ENCODE results near the gene PRLH. TPM values are rescaled to one million over a fixed set of nuclear protein-coding genes. Genes with fewer than 3 reads are reported as not detected.
A peak's percentile ranks its signal among the peaks of the same experiment; 100 is the strongest.

The PRLH gene
- total and polyA plus RNA-seq, 7 donors, result not detected

DNA sequence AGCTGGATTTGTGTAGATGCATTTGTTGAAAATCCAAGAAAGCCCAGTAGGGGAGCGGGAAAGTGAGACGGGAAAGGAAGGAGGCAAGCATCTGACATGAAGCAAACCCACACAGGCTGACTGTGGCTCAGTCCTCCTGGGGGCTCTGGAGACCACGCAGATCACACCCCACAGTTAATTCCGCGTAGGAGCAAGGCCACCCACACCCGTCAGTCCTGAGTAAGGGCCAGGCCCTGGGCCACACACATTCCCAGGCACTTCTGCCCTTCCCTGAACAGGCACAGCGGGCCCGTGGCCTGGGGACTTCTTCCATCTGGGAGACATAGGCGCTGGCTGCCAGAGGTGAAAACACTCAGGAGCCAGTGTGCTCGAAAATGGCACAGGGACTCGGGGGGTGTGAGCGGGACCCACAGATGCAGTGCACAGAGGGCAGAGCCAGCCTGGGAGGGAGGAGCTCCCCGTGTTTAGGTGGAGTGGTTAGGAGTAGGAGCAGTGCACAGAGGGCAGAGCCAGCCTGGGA, 19.4 kb upstream of the PRLH start:
- Histone ChIP-seq H3K36me3 (ENCODE audit: insufficient read depth in 1 of 2, low read depth in 1 of 2) (no peaks in the 10 kb centered on the region), H3K4me1 (no peaks in the 10 kb centered on the region), H3K4me3 (no peak overlapping the region), H3K27me3 (ENCODE audit: insufficient read depth in 3 of 3, low read length in 2 of 3) (no peaks in the 10 kb centered on the region), H3K27ac (no peak overlapping the region), H3K9me3 (no peaks in the 10 kb centered on the region)
- 78 to 86% (median 79%) methylated on average over 13 of the region's 13 CpGs for WGBS, 3 donors
- TF ChIP-seq, protein P1, sequence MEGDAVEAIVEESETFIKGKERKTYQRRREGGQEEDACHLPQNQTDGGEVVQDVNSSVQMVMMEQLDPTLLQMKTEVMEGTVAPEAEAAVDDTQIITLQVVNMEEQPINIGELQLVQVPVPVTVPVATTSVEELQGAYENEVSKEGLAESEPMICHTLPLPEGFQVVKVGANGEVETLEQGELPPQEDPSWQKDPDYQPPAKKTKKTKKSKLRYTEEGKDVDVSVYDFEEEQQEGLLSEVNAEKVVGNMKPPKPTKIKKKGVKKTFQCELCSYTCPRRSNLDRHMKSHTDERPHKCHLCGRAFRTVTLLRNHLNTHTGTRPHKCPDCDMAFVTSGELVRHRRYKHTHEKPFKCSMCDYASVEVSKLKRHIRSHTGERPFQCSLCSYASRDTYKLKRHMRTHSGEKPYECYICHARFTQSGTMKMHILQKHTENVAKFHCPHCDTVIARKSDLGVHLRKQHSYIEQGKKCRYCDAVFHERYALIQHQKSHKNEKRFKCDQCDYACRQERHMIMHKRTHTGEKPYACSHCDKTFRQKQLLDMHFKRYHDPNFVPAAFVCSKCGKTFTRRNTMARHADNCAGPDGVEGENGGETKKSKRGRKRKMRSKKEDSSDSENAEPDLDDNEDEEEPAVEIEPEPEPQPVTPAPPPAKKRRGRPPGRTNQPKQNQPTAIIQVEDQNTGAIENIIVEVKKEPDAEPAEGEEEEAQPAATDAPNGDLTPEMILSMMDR (IDR thresholded peaks at IDR 0.05), result no peak
- intact Hi-C loops (cut with DNase I), result no loop called here
- ATAC-seq (no peak), DNase-seq (no peak)

DNA sequence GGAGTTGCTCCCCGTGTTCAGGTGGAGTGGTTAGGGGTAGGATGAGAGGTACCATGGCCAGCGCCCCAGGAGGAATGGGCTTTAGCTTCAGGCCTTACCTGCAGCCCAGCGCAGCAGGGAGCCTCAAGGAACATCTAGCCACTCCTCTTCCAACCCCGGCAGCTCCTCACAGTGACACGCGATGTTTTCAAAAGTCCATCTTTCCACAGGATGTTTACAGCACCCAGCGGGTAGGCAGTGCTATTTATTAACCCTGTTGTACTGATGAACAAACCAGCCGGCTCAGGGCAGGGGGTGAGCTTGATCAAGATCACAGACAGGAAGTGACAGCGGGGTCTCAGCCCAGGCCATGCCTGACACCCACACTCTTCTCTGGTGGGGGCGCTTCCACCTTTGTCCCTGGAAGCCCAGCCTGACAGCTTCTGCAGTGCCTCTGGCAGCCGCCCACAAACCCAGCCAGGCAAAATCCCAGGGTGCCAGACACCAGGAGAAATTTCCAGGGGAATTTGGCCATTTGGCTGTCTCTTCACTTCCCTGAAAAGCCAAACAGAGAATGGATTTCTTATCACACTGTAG, 18.4 kb upstream of the PRLH start:
- TF ChIP-seq, protein P1 (IDR thresholded peaks at IDR 0.05), result no peak
- Histone ChIP-seq H3K4me3 (no peak overlapping the region), H3K9me3 (no peaks in the 10 kb centered on the region), H3K36me3 (ENCODE audit: insufficient read depth in 1 of 2, low read depth in 1 of 2) (no peaks in the 10 kb centered on the region), H3K4me1 (no peaks in the 10 kb centered on the region), H3K27ac (no peak overlapping the region), H3K27me3 (ENCODE audit: insufficient read depth in 3 of 3, low read length in 2 of 3) (no peaks in the 10 kb centered on the region)
- WGBS, 3 donors, result 66 to 71% (median 68%) methylated on average over 11 of the region's 11 CpGs
- intact Hi-C loops (cut with DNase I), result no loop called here
- ATAC-seq (no peak), DNase-seq (no peak)

DNA sequence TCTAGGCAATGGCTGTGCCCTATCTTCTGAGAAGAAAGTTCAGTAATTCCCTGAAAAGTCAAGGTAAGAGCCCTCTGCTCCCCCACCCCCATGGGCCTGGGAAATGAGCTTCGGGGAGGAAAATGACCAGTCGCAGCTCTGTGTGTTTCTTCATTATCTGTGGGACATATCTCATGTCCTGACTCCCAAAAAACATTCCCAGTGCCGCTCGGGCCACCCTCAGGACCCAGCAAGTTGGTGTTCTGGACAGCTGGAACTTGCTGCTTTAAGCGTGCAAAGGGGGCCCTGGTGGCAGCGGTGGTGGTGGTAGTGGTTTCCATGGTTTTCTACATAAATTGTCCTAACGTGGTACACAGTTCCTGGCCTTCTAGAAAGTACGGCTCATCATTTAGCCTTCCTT, 17.2 kb upstream of the PRLH start:
- intact Hi-C loops (cut with DNase I), result no loop called here
- Histone ChIP-seq H3K9me3 (no peaks in the 10 kb centered on the region), H3K4me3 (no peak overlapping the region), H3K27me3 (ENCODE audit: insufficient read depth in 3 of 3, low read length in 2 of 3) (no peaks in the 10 kb centered on the region), H3K36me3 (ENCODE audit: insufficient read depth in 1 of 2, low read depth in 1 of 2) (no peaks in the 10 kb centered on the region), H3K27ac (no peak overlapping the region), H3K4me1 (no peaks in the 10 kb centered on the region)
- DNase-seq, result no peak
- TF ChIP-seq, protein P1 (IDR thresholded peaks at IDR 0.05), result no peak
- WGBS, 3 donors, result 76 to 85% (median 84%) methylated on average over 8 of the region's 8 CpGs
- no peak for ATAC-seq

DNA sequence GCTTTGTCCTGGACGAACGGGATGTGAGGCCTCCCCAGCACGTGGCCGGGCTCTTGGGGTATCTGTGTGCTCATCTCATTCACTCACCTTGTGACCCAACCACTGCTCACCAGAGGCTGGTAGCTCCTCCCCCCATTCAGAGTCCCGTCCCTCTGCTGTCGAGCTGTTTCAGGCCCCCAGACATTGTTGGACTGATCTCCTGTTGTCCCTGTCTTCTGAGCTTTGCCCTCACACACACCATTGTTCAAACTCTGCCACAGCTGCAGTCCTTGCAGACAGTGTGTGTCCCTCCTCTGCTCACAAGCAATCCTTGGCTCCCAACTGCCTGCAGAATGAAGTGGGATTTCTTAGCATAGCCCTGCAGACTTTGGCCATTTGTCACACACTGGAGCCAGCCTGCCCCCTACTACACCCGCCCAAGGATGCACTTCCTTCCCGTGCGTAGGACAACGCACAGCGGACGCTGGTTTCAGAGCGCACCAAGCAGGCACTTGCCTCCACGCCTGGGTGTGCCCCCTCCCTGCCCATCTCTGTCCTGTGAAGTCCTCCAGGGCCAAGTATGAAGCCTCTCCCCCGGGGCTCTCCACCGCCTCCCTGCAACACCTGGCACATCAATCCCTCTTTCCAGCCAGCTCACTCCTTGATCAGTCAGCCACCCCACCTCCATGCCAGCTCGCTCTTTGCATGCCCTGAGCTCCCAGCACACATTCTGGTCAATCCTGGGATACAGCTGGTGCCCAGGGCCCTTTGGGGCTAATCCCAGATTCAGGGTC, 16.5 kb upstream of the PRLH start:
- Histone ChIP-seq H3K4me1 (no peaks in the 10 kb centered on the region), H3K27me3 (ENCODE audit: insufficient read depth in 3 of 3, low read length in 2 of 3) (no peaks in the 10 kb centered on the region), H3K36me3 (ENCODE audit: insufficient read depth in 1 of 2, low read depth in 1 of 2) (no peaks in the 10 kb centered on the region), H3K27ac (no peak overlapping the region), H3K4me3 (no peak overlapping the region), H3K9me3 (peaks cover under 1% of the 10 kb centered on the region)
- TF ChIP-seq, protein P1 (IDR thresholded peaks at IDR 0.05), result no peak
- ATAC-seq (peak in 3 of 4 donors; percentile 39 to 69 (median 51)), DNase-seq (peak in 1 of 2 donors; percentile 33)
- intact Hi-C loops (cut with DNase I), result no loop called here
- WGBS, 3 donors, result 37 to 51% (median 46%) methylated on average over 17 of the region's 17 CpGs

Data from psoas muscle (tissue), 8 donors.